ENCODE results near the gene RRP7A. TPM values are rescaled to one million over a fixed set of nuclear protein-coding genes. Genes with fewer than 3 reads are reported as not detected.
"Not testable (repeated sequence)": the region's sequence is repeated elsewhere in the genome, so short reads cannot be mapped to it uniquely, and the experiment has no call there.

The RRP7A gene
- total RNA-seq, 2 donors from 2014 or later, result 13.7 to 23.4 TPM

DNA sequence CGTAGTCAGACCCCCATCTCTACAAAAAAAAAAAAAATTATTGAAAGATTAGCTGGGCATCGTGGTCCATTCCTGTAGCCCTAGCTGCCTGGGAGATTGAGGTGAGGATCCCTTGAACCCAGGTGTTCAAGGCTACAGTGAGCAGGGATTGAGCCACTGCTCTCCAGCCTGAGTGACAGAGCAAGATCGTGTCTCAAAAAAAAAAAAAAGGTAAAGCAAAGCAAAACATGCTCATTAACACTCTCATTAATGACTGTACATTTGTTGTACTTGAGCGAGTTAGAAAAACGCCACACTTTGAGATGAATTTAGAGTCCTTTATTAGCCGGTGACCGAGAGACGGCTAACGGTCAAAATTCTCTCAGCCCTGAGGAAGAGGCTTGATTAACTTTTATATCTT, 28.0 kb upstream of the RRP7A start:
- WGBS, 2 donors, result 52 to 53% methylated on average over 9 of the region's 9 CpGs
- no peaks in the 10 kb centered on the region for H3K4me1 ChIP-seq
- no peak for ATAC-seq

DNA sequence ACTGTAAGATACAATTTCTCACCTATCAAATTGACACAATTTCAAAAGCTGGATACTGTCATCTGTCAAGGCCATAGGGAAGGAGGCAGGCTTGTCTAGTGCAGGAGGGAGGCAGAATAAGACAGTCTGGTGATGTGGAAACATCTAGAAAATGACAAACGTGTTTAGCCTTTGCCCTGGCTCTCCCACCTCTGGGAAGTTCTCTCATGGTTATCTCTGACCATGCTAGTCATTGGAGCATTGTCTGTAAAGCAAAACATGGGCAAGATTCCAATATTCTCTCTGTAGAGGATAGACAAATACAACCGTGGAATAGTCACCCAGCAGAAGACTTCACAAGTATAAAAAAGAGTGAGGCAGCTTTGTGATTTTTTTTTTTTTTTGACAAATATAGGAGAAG, 25.1 kb upstream of the RRP7A start:
- WGBS, 2 donors, result 5 to 6% methylated on average over 2 of the region's 2 CpGs
- DNase-seq (no peak), ATAC-seq (no peak)
- TF ChIP-seq, protein P1, sequence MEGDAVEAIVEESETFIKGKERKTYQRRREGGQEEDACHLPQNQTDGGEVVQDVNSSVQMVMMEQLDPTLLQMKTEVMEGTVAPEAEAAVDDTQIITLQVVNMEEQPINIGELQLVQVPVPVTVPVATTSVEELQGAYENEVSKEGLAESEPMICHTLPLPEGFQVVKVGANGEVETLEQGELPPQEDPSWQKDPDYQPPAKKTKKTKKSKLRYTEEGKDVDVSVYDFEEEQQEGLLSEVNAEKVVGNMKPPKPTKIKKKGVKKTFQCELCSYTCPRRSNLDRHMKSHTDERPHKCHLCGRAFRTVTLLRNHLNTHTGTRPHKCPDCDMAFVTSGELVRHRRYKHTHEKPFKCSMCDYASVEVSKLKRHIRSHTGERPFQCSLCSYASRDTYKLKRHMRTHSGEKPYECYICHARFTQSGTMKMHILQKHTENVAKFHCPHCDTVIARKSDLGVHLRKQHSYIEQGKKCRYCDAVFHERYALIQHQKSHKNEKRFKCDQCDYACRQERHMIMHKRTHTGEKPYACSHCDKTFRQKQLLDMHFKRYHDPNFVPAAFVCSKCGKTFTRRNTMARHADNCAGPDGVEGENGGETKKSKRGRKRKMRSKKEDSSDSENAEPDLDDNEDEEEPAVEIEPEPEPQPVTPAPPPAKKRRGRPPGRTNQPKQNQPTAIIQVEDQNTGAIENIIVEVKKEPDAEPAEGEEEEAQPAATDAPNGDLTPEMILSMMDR (IDR thresholded peaks at IDR 0.05), result no peak
- TF ChIP-seq POLR2A (IDR thresholded peaks at IDR 0.05), result no peak
- no peaks in the 10 kb centered on the region for H3K27me3 ChIP-seq
- H3K27ac ChIP-seq, result no peak overlapping the region
- H3K9me3 ChIP-seq, result no peaks in the 10 kb centered on the region
- intact Hi-C loops (cut with DNase I), result no loop called here
- H3K36me3 ChIP-seq (replicated peaks in 1 of 2; ENCODE audit: insufficient read depth in 1 of 2, low read depth in 2 of 2), result no peaks in the 10 kb centered on the region
- H3K4me3 ChIP-seq, result no peak overlapping the region
- H3K4me1 ChIP-seq, result no peaks in the 10 kb centered on the region

More for the DNA sequence above, 28.0 kb upstream of the RRP7A start:
- no peak overlapping the region for H3K4me3 ChIP-seq
- intact Hi-C loops (cut with DNase I), result no loop called here
- no peaks in the 10 kb centered on the region for H3K27me3 ChIP-seq
- DNase-seq, result no peak
- H3K9me3 ChIP-seq, result peaks cover 0 to 6% (median 0%) of the 10 kb centered on the region in 3 donors
- TF ChIP-seq POLR2A (IDR thresholded peaks at IDR 0.05), result no peak
- TF ChIP-seq, protein P1 (IDR thresholded peaks at IDR 0.05), result no peak
- H3K27ac ChIP-seq, result no peak overlapping the region
- H3K36me3 ChIP-seq (replicated peaks in 1 of 2; ENCODE audit: insufficient read depth in 1 of 2, low read depth in 2 of 2), result no peaks in the 10 kb centered on the region

DNA sequence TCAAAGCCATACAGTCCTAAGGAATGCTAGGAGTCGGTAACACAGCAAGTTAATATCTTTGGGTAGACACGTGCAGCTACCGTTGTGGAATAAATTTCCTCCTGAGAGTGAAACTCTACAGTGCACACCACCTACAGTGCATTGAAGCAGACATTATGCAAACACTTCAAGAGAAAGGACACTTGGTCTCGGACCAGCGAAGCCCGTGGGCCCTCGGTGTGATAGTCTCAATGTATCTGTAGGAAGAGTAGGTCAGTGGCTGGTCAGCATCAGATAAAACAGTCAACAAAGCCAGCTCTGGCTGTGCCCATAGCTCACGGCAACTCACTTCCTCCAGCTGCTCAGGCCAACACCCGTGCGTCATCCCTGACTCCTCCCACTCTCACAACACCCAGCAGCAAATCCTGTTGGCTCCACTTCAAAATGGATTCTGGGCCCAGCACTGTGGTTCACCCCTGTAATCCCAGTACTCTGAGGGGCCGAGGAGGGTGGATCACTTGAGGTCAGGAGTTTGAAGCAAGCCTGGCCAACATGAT, 19.7 kb upstream of the RRP7A start:
- peak; percentile 69 for ATAC-seq
- DNase-seq, result peak in 1 of 4 donors; percentile 19
- 34 to 67% methylated on average over 8 to 11 of the region's 11 CpGs for WGBS, 2 donors
- H3K36me3 ChIP-seq (replicated peaks in 1 of 2; ENCODE audit: insufficient read depth in 1 of 2, low read depth in 2 of 2); H3K4me3 ChIP-seq; intact Hi-C loops (cut with DNase I); H3K9me3 ChIP-seq; H3K4me1 ChIP-seq; H3K27me3 ChIP-seq: not testable (repeated sequence)
- peak overlapping the region in 2 of 4 donors; percentile 33 to 58 for H3K27ac ChIP-seq

DNA sequence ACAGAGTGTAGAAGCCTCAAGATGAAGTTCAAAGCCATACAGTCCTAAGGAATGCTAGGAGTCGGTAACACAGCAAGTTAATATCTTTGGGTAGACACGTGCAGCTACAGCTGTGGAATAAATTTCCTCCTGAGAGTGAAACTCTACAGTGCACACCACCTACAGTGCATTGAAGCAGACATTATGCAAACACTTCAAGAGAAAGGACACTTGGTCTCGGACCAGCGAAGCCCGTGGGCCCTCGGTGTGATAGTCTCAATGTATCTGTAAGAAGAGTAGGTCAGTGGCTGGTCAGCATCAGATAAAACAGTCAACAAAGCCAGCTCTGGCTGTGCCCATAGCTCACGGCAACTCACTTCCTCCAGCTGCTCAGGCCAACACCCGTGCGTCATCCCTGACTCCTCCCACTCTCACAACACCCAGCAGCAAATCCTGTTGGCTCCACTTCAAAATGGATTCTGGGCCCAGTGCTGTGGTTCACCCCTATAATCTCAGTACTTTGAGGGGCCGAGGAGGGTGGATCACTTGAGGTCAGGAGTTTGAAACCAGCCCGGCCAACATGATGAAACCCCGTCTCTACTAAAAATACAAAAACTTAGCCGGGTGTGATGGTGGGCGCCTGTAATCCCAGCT, 17.7 kb upstream of the RRP7A start:
- H3K9me3 ChIP-seq; H3K4me1 ChIP-seq; H3K4me3 ChIP-seq; H3K27me3 ChIP-seq; H3K36me3 ChIP-seq (replicated peaks in 1 of 2; ENCODE audit: insufficient read depth in 1 of 2, low read depth in 2 of 2); intact Hi-C loops (cut with DNase I); DNase-seq: not testable (repeated sequence)
- H3K27ac ChIP-seq, result peak overlapping the region in 2 of 4 donors; percentile 28 to 50
- peak; percentile 79 for ATAC-seq
- WGBS, 2 donors, result 62 to 68% methylated on average over 11 to 14 of the region's 14 CpGs

DNA sequence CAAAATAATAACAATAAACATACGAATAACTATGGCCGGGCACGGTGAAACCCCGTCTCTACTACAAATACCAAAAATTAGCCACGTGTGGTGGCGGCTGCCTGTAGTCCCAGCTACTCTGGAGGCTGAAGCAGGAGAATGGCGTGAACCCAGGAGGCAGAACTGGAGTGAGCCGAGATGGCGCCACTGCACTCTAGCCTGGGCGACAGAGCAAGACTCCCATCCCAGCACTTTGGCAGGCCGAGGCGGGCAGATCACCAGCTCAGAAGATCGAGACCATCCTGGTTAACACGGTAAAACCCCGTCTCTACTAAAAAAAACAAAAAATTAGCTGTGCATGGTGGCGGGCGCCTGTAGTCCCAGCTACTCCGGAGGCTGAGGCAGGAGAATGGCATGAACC, 17.0 kb upstream of the RRP7A start:
- intact Hi-C loops (cut with DNase I); H3K27me3 ChIP-seq; H3K4me1 ChIP-seq; DNase-seq; H3K9me3 ChIP-seq; H3K4me3 ChIP-seq; ATAC-seq; H3K36me3 ChIP-seq (replicated peaks in 1 of 2; ENCODE audit: insufficient read depth in 1 of 2, low read depth in 2 of 2): not testable (repeated sequence)
- peak overlapping the region in 1 of 4 donors; percentile 28 for H3K27ac ChIP-seq
- 89 to 92% methylated on average over 18 of the region's 18 CpGs for WGBS, 2 donors

DNA sequence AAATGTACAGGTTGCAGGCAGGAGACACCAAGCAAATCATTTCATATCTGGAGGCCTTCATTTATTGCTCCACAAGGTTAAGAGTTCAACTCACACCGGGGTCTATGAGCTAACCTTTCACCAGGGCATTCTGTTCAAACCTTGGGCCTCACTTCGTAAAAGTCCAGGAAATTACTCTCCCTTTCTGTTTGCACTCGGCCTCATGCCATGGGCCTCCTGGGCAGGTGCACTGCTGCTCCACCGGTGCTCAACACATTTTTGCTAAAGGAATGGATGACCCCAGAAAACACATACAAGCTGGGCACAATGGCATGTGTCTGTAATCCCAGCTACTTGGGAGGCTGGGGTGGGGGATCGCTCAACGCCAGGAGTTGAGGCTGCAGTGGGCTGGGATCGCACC, 16.6 kb upstream of the RRP7A start:
- H3K9me3 ChIP-seq, result no peaks in the 10 kb centered on the region
- WGBS, 2 donors, result 81 to 82% methylated on average over 7 of the region's 7 CpGs
- H3K4me1 ChIP-seq, result peaks cover 6% of the 10 kb centered on the region
- no peaks in the 10 kb centered on the region for H3K36me3 ChIP-seq (replicated peaks in 1 of 2; ENCODE audit: insufficient read depth in 1 of 2, low read depth in 2 of 2)
- DNase-seq (no peak), ATAC-seq (no peak)
- no peak overlapping the region for H3K4me3 ChIP-seq
- H3K27me3 ChIP-seq, result no peaks in the 10 kb centered on the region
- TF ChIP-seq POLR2A (IDR thresholded peaks at IDR 0.05), result no peak
- TF ChIP-seq, protein P1 (IDR thresholded peaks at IDR 0.05), result no peak
- intact Hi-C loops (cut with DNase I), result no loop called here
- no peak overlapping the region for H3K27ac ChIP-seq

DNA sequence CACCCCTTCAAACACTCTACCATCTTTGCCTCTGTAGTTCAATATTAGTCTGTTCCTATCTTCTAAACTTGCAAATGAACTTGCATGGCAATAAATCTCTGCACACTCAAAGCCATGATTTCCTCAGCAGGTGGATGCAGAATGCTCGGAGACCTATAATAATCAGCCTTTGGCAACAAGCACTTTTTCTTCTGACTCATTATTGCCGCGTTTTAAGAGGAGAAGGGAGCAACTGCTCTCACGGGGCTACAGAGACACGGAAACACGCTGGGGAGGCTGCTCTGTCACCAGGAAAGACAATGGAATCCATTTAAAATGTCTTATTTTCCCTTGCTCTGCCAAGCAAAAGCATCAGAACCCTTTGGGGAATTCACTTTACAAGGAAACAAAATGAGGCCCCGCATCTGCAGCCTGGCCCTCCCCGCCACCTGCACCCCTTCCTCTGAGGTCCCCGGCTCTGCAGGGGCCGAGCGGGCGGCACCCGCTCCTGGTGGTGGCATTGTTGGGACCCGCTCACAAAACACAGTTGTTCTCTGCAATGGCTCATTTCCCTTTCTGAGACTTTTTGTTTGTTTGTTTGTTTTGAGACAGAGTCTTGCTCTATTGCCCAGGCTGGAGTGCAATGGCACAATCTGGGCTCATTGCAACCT, 15.6 kb upstream of the RRP7A start:
- H3K9me3 ChIP-seq; DNase-seq; H3K27me3 ChIP-seq; intact Hi-C loops (cut with DNase I); H3K36me3 ChIP-seq (replicated peaks in 1 of 2; ENCODE audit: insufficient read depth in 1 of 2, low read depth in 2 of 2); H3K4me1 ChIP-seq; H3K27ac ChIP-seq; ATAC-seq; H3K4me3 ChIP-seq: not testable (repeated sequence)
- 59 to 71% methylated on average over 1 to 4 of the region's 14 CpGs for WGBS, 2 donors
